IPS-15b (cell line): ENCODE data around the gene JMJD4.
"Not testable (repeated sequence)": the region's sequence is repeated elsewhere in the genome, so short reads cannot be mapped to it uniquely, and the experiment has no call there.

Source experiments
- H3K27me3 ChIP-seq: one replicate; pipeline ENCODE4 v1.6.1; 2013; ENCODE audit warnings: low read length; ENCODE audit not compliant: control insufficient read depth, insufficient read depth
- H3K36me3 ChIP-seq: one replicate; pipeline ENCODE4 v1.6.1; 2013; ENCODE audit warnings: low read length; ENCODE audit not compliant: control insufficient read depth, insufficient read depth
- H3K4me1 ChIP-seq: one replicate; pipeline ENCODE4 v1.6.1; 2013; ENCODE audit warnings: mild to moderate bottlenecking, low read length; ENCODE audit not compliant: control insufficient read depth, insufficient read depth
- H3K4me3 ChIP-seq: one replicate; pipeline ENCODE4 v1.5.1; 2013; ENCODE audit warnings: low read depth, low read length
- H3K9ac ChIP-seq: one replicate; pipeline ENCODE4 v1.6.1; 2013; ENCODE audit warnings: low read depth, mild to moderate bottlenecking, low read length
- H3K9me3 ChIP-seq: one replicate; pipeline ENCODE4 v1.6.1; 2013; ENCODE audit warnings: mild to moderate bottlenecking, low read length; ENCODE audit not compliant: control insufficient read depth, insufficient read depth

JMJD4 gene

DNA sequence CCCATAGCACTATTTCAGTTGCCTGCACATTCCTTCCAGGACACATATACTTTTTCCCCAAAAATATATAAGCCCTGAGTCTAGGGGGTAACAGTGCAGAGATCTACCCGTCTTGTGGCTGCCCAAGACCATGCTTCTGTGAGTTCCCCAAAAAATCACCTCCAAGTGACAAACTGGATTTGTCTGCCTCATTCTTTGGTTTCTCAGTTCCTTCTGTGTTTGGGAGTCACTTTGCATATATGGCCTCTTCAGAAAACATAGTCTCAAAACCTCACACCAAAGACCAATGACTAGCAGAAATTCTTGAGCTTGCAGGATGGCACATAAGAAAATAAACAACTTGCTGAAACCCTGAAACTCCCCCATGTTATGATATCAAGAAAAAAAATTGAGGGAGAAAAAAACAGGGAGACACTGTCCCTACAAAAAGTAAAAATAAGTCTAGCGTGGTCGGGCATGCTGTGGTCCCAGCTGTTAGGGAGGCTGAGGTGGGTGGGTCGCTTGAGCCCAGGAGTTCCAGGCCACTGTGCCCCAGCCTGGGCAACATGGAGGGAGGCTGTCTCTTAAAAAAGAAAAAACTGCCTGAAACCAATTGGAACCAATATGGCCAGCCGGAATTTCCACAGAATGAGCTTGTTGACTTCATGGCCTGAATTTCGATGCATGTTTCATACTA is 8.0 kb downstream of the JMJD4 start:
- H3K9ac ChIP-seq = no peak overlapping the region
- no peaks in the 10 kb centered on the region for H3K27me3 ChIP-seq
- H3K9me3 ChIP-seq = no peaks in the 10 kb centered on the region
- H3K36me3 ChIP-seq = no peaks in the 10 kb centered on the region
- H3K4me3 ChIP-seq = no peak overlapping the region
- no peaks in the 10 kb centered on the region for H3K4me1 ChIP-seq

DNA sequence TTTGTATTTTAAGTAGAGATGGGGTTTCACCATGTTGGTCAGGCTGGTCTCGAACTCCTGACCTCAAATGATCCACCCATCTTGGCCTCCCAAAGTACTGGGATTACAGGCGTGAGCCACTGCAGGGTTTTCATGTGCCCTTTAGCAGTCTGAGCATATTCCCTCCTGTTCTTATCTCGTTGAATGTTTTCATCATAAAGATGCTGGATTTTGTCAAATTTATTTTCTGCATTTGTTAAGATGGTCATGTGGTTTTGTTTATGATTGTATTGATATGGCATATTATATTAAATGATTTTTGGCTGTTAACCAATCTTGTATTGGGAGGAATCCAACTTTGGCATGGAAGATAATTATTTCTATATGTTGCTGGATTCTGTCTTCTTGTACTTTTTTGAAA is 8.8 kb downstream of the JMJD4 start:
- Histone ChIP-seq H3K27me3 (no peaks in the 10 kb centered on the region), H3K9ac (no peak overlapping the region), H3K36me3 (no peaks in the 10 kb centered on the region), H3K9me3 (no peaks in the 10 kb centered on the region), H3K4me3 (no peak overlapping the region), H3K4me1 (no peaks in the 10 kb centered on the region)

DNA sequence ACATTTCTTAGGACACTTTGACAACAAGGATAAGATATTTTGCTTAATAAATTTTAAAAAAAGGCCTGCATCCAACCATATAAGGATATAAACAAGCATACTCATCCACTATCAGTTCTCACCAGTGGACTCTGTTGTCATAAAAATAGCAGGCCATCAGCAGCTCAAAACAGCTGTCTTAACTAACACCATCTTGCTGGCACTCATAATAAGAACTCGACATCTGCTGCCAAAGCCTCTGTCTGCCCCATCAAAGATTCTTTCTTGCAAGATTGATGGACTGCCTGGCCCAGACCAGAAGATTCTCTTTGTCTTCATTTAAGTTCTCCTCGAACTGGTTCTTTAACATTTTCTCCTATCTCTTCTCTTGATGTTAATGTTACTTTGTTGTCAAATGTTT is 10.1 kb downstream of the JMJD4 start:
- Histone ChIP-seq H3K9ac (no peak overlapping the region), H3K36me3 (no peaks in the 10 kb centered on the region), H3K4me3 (no peak overlapping the region), H3K27me3 (no peaks in the 10 kb centered on the region), H3K9me3 (no peaks in the 10 kb centered on the region), H3K4me1 (no peaks in the 10 kb centered on the region)

DNA sequence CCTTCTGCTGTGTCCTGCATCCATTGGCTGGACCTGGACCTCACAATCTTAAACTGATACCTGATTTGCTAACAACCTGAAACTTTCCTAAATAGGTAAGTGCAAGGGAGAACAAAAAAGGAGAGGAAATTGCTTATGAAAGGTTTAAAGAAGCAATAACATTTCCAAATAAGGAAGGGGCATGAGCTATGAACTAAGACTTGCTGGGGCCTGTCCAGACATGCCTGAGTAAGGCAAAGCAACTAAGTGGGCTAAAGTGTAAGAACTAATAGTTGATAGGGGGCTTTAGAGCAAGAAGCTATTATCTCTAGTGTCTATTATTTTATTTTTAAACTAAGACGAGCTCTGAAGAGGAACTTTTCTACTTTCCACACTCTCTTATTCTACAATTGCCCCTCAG is 11.6 kb downstream of the JMJD4 start:
- Histone ChIP-seq H3K9ac (no peak overlapping the region), H3K4me3 (no peak overlapping the region), H3K4me1 (no peaks in the 10 kb centered on the region), H3K27me3 (no peaks in the 10 kb centered on the region), H3K9me3 (no peaks in the 10 kb centered on the region), H3K36me3 (no peaks in the 10 kb centered on the region)

DNA sequence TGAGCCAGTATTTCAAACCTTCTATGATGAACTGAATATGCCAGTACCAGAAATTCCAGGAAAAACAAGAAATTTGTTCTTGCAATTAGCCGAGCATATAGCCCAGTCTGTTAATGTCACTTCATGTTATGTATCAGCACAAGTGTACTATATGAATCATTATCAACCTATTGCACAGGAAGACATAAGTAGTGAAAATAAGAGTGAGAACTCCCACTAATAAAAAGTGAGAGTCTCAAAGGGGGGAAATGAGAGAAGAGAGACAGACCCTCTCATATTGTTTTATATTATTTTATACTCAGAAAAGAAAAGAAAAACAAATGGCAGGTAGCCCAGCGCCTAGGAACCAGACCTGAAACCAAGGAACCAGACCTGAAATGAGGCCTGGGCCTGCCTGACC is 16.2 kb downstream of the JMJD4 start:
- no peaks in the 10 kb centered on the region for H3K9me3 ChIP-seq
- H3K36me3 ChIP-seq = no peaks in the 10 kb centered on the region
- H3K4me1 ChIP-seq = no peaks in the 10 kb centered on the region
- H3K9ac ChIP-seq = no peak overlapping the region
- H3K27me3 ChIP-seq = no peaks in the 10 kb centered on the region
- H3K4me3 ChIP-seq = no peak overlapping the region

DNA sequence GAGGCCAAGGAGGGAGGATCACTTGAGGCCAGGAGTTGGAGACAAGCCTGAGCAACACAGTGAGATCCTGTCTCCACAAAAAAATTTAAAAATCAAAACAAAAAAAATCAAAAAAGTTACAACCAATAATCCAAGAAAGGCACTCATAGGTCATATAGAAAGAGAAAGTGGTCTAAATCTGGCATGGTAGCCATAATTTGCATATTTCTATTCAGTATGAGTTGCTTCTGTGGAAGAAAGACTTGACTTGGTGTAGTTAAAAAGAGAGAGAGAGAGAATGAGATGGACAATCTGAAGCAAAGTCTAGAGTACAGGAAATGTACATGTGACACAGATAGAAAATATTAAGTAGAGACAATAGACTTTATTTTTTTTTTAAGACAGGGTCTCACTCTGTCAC is 22.5 kb downstream of the JMJD4 start:
- no peak overlapping the region for H3K9ac ChIP-seq
- H3K27me3 ChIP-seq = no peaks in the 10 kb centered on the region
- H3K4me3 ChIP-seq = no peak overlapping the region
- no peaks in the 10 kb centered on the region for H3K36me3 ChIP-seq
- no peaks in the 10 kb centered on the region for H3K4me1 ChIP-seq
- no peaks in the 10 kb centered on the region for H3K9me3 ChIP-seq

DNA sequence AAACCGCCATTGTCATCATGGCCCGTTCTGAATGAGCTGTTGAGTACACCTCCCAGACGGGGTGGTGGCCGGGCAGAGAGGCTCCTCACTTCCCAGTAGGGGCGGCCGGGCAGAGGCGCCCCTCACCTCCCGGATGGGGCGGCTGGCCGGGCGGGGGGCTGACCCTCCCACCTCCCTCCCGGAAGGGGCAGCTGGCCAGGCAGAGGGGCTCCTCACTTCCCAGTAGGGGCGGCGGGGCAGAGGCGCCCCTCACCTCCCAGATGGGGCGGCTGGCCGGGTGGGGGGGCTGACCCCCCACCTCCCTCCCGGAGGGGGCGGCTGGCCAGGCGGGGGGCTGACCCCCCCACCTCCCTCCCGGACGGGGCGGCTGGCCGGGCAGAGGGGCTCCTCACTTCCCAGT is 24.6 kb downstream of the JMJD4 start:
- not testable (repeated sequence) for H3K36me3 ChIP-seq, H3K9me3 ChIP-seq, H3K27me3 ChIP-seq, H3K4me3 ChIP-seq, H3K4me1 ChIP-seq, H3K9ac ChIP-seq

DNA sequence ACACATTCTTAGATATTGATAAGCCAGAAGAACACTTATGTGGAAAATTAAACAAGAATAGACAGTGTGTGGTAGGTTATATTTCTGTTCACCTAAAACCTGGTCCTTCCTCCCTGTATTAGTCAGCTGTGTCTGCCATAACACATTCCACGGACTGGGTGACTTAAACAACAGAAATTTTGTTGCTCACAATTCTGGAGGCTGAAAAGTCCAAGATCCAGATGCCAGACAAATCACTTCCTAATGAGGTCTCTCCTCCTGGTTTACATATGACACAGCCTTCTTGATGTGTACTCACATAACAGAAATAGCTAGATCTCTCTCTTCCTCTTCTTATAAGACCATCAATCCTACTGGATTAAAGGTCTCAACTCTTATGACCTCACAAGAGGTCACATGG is 25.7 kb downstream of the JMJD4 start:
- Histone ChIP-seq H3K4me3 (no peak overlapping the region), H3K9me3 (no peaks in the 10 kb centered on the region), H3K9ac (no peak overlapping the region), H3K4me1 (no peaks in the 10 kb centered on the region), H3K36me3 (no peaks in the 10 kb centered on the region), H3K27me3 (no peaks in the 10 kb centered on the region)

DNA sequence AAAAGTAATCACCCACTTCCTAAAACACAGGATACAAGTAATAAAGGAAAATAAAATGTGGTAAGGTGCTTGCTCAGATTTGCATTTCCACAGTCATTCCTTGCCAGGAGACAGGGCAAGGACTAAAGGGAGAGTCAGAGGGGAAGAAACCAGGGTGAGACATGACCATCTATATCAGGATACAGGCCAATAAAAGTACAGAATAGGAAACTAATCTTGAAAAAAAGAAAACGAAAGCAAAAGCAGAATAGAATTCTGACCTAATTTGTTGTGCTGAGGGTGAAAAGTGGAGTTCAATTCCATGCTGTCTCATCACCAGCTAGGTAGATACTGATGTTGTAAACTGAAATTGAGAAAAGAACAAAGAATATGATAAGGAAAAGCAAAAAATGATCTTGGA is 27.3 kb downstream of the JMJD4 start:
- Histone ChIP-seq H3K4me1 (no peaks in the 10 kb centered on the region), H3K9ac (no peak overlapping the region), H3K27me3 (no peaks in the 10 kb centered on the region), H3K4me3 (no peak overlapping the region), H3K36me3 (no peaks in the 10 kb centered on the region), H3K9me3 (no peaks in the 10 kb centered on the region)

DNA sequence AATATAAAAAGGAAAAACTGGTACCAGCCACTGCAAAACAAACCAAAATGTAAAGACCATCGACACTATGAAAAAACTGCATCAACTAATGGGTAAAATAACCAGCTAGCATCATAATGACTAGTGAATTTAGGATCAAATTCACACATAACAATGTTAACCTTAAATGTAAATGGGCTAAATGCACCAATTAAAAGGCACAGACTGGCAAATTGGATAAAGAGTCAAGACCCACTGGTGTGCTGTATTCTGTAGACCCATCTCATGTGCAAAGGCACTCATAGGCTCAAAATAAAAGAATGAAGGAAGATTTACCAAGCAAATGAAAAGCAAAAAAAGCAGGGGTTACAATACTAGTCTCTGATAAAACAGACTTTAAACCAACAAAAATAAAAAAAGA is 33.5 kb downstream of the JMJD4 start:
- not testable (repeated sequence) for H3K9me3 ChIP-seq, H3K4me3 ChIP-seq, H3K9ac ChIP-seq, H3K4me1 ChIP-seq, H3K36me3 ChIP-seq, H3K27me3 ChIP-seq

DNA sequence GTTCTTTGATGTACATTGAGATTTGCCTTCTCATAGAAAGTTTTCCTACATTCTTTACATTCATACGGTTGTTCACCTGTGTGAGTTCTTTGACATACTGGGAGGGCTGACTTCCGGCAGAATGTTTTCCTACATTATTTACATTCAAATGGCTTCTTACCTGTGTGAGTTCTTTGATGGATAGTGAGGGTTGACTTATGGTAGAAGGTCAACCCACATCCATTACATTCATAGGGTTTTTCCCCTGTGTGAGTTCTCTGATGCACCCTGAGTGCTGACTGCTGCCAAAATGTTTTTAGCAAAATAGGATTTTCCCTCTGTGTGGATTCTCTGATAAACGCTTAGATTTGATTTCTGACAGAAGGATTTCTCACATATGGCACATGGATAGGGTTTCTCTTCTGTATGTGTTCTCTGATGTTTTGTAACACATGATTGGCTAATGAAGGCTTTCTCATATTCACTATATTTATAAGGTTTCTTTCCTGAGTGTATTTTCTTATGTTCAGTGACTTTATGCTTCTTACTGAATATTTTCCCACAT is 37.7 kb downstream of the JMJD4 start:
- Histone ChIP-seq H3K9ac (no peak overlapping the region), H3K27me3 (no peaks in the 10 kb centered on the region)

DNA sequence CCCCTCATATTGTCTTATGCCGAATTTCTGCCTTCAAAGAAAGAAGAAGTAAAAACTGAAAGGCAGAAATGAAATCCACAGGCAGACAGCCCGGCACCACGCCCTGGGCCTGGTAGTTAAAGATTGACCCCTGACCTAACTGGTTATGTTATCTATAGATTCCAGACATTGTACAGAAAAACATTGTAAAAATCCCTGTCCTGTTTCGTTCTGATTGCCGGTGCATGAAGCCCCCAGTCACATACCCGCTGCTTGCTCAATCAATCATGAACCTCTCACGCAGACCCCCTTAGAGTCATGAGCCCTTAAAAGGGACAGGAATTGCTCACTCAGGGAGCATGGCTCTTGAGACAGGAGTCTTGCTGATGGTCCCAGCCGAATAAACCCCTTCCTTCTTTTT is 49.3 kb downstream of the JMJD4 start:
- no peak overlapping the region for H3K4me3 ChIP-seq
- no peaks in the 10 kb centered on the region for H3K9me3 ChIP-seq
- no peak overlapping the region for H3K9ac ChIP-seq
- no peaks in the 10 kb centered on the region for H3K27me3 ChIP-seq
- no peaks in the 10 kb centered on the region for H3K36me3 ChIP-seq
- no peaks in the 10 kb centered on the region for H3K4me1 ChIP-seq

More for the DNA sequence above, 37.7 kb downstream of the JMJD4 start:
- no peaks in the 10 kb centered on the region for H3K36me3 ChIP-seq
- H3K4me3 ChIP-seq = no peak overlapping the region
- no peaks in the 10 kb centered on the region for H3K9me3 ChIP-seq
- no peaks in the 10 kb centered on the region for H3K4me1 ChIP-seq
